Fibroblast of lung (primary cell): ENCODE data around the gene CLIP1.

ENCODE experiments used
- CTCF ChIP-seq, 2 donors: IDR thresholded peaks in 1 of 2; conservative IDR thresholded peaks in 1 of 2; 1 replicate in 1 of 2; 2 replicates in 1 of 2; pipeline ENCODE4 v1.5.1; 2011 to 2012; ENCODE audit warnings: low read length in 2 of 2, control low read depth in 1 of 2, inconsistent platforms in 1 of 2, low read depth in 1 of 2, mild to moderate bottlenecking in 1 of 2
- EZH2 ChIP-seq: IDR thresholded peaks from 2 replicates; pipeline ENCODE4 v1.5.1; 2012; ENCODE audit warnings: low read length, control low read depth, mild to moderate bottlenecking; ENCODE audit errors: missing control alignments

DNA sequence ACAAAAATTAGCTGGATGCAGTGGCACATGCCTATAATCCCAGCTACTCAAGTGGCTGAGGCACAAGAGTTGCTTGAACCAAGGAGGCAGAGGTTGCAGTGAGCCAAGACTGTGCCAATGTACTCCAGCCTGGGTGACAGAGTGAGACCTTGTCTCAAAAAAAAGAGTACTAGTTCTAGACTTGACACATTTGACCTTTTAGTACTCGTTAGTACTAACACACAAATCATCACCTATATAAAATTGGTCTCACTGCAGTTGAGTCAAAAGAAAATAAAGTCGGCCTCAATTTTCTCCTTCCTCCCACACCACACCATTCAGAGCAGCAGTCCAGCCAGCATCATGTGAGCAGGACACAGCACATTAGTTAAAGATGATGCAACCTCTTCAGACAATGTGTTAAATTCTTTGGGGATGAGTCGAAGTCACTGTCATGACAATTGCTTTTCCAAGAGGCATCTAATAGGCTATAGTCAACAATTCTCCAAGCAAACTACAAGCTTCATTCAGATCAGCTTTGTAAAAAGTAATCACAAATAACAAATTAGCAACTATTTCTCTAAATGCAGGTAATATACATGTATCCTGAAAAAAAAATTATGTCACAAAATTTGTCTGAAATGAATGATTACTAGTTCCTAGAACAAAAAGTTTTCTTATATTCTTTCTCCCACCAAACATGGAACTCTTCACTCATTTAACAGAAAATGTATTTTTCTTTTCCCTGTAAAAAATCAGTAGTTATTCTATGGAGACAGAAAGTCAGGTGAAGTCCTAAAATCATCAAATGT lies 55.6 kb downstream of the CLIP1 start:
- TF ChIP-seq CTCF (conservative IDR thresholded peaks at IDR 0.05 in 1 of 2, IDR thresholded peaks at IDR 0.05 in 1 of 2; ENCODE audit: low read depth in 1 of 2, low read length in 2 of 2) (no peak), EZH2 (no peak)
